H1 (cell line): ENCODE results near the gene POU2AF3.

Source experiments
- ASH2L ChIP-seq: fragments of 200-600, 300-600 bp; sonication (generic); IDR thresholded peaks from one replicate; pipeline ENCODE4 v1.7.1; 2017; ENCODE audit warnings: low read length
- CHD1 ChIP-seq: IDR thresholded peaks from 2 replicates; pipeline ENCODE4 v1.6.1; 2012; ENCODE audit warnings: low read depth, low read length, improper control_type of control experiment
- CHD2 ChIP-seq: IDR thresholded peaks from 2 replicates; pipeline ENCODE4 v1.6.1; 2012; ENCODE audit warnings: low read length, improper control_type of control experiment
- EZH2 ChIP-seq: fragments of 200-600 bp; sonication (generic); IDR thresholded peaks from 2 replicates; pipeline ENCODE4 v1.7.1; 2012; ENCODE audit warnings: low read depth, mild to moderate bottlenecking, moderate library complexity, low read length, inconsistent platforms; ENCODE audit not compliant: severe bottlenecking
- JUN ChIP-seq: IDR thresholded peaks from 2 replicates; pipeline ENCODE4 v1.6.1; 2011; ENCODE audit warnings: low read depth, mild to moderate bottlenecking, improper control_type of control experiment, low read length
- POLR2A ChIP-seq, 2 experiments: IDR thresholded peaks; 1 replicate in 1 of 2; 2 replicates in 1 of 2; pipeline ENCODE4 v1.6.1; 2011; ENCODE audit warnings: low read depth in 2 of 2, low read length in 2 of 2, mild to moderate bottlenecking in 2 of 2; ENCODE audit errors: control extremely low read depth in 1 of 2
- RAD21 ChIP-seq, 2 experiments: IDR thresholded peaks in 1 of 2; conservative IDR thresholded peaks in 1 of 2; 2 replicates each; pipeline ENCODE4 v1.6.1; 2011; ENCODE audit warnings: low read depth in 2 of 2, low read length in 2 of 2, improper control_type of control experiment in 1 of 2, inconsistent platforms in 1 of 2, mild to moderate bottlenecking in 1 of 2, moderate library complexity in 1 of 2
- RXRA ChIP-seq: IDR thresholded peaks from 2 replicates; pipeline ENCODE4 v1.6.1; 2011; ENCODE audit warnings: low read depth, mild to moderate bottlenecking, low read length, moderate library complexity; ENCODE audit not compliant: insufficient read depth
- SP1 ChIP-seq: IDR thresholded peaks from 2 replicates; pipeline ENCODE4 v1.6.1; 2011; ENCODE audit warnings: low read depth, low read length
- TAF1 ChIP-seq: IDR thresholded peaks from 2 replicates; pipeline ENCODE4 v1.6.1; 2011; ENCODE audit warnings: mild to moderate bottlenecking, low read depth, low read length
- USF2 ChIP-seq: IDR thresholded peaks from 2 replicates; pipeline ENCODE4 v1.6.1; 2011; ENCODE audit warnings: low read length, improper control_type of control experiment
- YY1 ChIP-seq: IDR thresholded peaks from 2 replicates; pipeline ENCODE4 v1.6.1; 2011; ENCODE audit warnings: low read depth, mild to moderate bottlenecking, low read length
- TF ChIP-seq, protein P1 (sequence below), 3 experiments: IDR thresholded peaks; 1 replicate in 2 of 3; 2 replicates in 1 of 3; pipeline versions ENCODE4 v1.5.1 to v1.6.1; 2011; ENCODE audit warnings: low read length in 3 of 3, mild to moderate bottlenecking in 3 of 3, inconsistent platforms in 2 of 3, low read depth in 1 of 3, moderate library complexity in 1 of 3; ENCODE audit not compliant: insufficient read depth in 1 of 3; ENCODE audit errors: control extremely low read depth in 1 of 3

DNA sequence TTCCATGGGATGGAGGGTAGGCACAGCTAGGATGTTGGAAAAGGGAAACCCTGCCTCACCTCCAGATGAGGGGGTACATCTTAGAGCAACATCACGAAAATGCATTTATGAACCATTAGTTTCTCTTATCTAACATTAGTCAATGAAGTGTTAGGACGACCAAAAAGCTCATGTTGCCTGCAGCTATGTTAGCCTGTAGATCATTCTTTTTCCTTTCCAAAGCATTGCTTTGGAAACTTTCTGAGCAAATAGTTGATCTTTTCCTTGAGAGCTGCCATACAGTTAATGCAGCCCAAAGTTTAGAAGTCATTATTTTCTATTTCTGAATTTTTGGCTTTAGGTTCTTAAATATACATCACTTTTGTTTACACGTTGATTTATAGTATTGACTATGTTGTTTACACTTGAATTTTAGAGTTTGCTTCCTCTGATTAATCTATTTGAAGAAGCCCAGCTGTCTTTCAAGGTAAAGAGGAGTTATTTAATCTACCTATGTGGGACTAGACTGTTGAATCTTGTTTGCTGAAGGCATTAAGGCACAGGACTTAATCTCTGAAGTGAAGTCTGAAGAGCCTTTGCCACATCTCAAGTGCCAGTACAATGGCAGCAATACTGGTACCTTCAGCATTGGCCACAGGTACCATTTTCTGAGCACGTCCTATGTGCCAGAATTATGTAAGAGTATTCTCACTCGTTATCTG is 11.0 kb downstream of the POU2AF3 start:
- TF ChIP-seq EZH2 (no peak), RXRA (no peak), CHD1 (no peak), POLR2A (IDR thresholded peaks at IDR 0.05; ENCODE audit: control extremely low read depth in 1 of 2, low read depth in 2 of 2, low read length in 2 of 2) (no peak), TAF1 (no peak), RAD21 (IDR thresholded peaks at IDR 0.05 in 1 of 2, conservative IDR thresholded peaks at IDR 0.05 in 1 of 2; ENCODE audit: low read depth in 2 of 2, low read length in 2 of 2) (no peak), JUN (no peak), CHD2 (no peak), ASH2L (no peak), USF2 (no peak), YY1 (no peak), SP1 (no peak)
- TF ChIP-seq, protein P1, sequence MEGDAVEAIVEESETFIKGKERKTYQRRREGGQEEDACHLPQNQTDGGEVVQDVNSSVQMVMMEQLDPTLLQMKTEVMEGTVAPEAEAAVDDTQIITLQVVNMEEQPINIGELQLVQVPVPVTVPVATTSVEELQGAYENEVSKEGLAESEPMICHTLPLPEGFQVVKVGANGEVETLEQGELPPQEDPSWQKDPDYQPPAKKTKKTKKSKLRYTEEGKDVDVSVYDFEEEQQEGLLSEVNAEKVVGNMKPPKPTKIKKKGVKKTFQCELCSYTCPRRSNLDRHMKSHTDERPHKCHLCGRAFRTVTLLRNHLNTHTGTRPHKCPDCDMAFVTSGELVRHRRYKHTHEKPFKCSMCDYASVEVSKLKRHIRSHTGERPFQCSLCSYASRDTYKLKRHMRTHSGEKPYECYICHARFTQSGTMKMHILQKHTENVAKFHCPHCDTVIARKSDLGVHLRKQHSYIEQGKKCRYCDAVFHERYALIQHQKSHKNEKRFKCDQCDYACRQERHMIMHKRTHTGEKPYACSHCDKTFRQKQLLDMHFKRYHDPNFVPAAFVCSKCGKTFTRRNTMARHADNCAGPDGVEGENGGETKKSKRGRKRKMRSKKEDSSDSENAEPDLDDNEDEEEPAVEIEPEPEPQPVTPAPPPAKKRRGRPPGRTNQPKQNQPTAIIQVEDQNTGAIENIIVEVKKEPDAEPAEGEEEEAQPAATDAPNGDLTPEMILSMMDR (IDR thresholded peaks at IDR 0.05; ENCODE audit: control extremely low read depth in 1 of 3, insufficient read depth in 1 of 3, low read depth in 1 of 3, low read length in 3 of 3), result no peak
